ENCODE measurements around the gene CCDC197. TPM values are rescaled to one million over a fixed set of nuclear protein-coding genes. Genes with fewer than 3 reads are reported as not detected.

Gene CCDC197
- total RNA-seq, 2 experiments from 2014 or later = not detected

GRCh38 chr14:94058128-94058673 is 61.1 kb downstream of the CCDC197 start:
- peaks cover 82% of the 10 kb centered on the region for H3K36me3 Mint-ChIP-seq (ENCODE audit: low read depth)
- H3K27me3 Mint-ChIP-seq = no peaks in the 10 kb centered on the region
- no peak for ATAC-seq
- peak overlapping the region; percentile 44 for H3K27ac Mint-ChIP-seq
- H3K4me1 Mint-ChIP-seq (ENCODE audit: low read depth) = peaks cover 51% of the 10 kb centered on the region
- DNase-seq = no peak
- ChIA-PET POLR2A (interaction anchor here (1.3 to 6.7 kb wide), 6 partner anchors 9 to 29 kb away, joined by 3 to 34 read pairs (median 8); partner anchors contain the start of genes DDX24 and IFI27L1), CTCF (interaction anchor here (1.1 to 3.4 kb wide), 4 partner anchors 13 to 118 kb away, joined by 3 to 25 read pairs (median 6); no protein-coding TSS in a partner anchor)
- TF ChIP-seq, protein P1, sequence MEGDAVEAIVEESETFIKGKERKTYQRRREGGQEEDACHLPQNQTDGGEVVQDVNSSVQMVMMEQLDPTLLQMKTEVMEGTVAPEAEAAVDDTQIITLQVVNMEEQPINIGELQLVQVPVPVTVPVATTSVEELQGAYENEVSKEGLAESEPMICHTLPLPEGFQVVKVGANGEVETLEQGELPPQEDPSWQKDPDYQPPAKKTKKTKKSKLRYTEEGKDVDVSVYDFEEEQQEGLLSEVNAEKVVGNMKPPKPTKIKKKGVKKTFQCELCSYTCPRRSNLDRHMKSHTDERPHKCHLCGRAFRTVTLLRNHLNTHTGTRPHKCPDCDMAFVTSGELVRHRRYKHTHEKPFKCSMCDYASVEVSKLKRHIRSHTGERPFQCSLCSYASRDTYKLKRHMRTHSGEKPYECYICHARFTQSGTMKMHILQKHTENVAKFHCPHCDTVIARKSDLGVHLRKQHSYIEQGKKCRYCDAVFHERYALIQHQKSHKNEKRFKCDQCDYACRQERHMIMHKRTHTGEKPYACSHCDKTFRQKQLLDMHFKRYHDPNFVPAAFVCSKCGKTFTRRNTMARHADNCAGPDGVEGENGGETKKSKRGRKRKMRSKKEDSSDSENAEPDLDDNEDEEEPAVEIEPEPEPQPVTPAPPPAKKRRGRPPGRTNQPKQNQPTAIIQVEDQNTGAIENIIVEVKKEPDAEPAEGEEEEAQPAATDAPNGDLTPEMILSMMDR (IDR thresholded peaks at IDR 0.05) = no peak
- H3K9me3 Mint-ChIP-seq = no peaks in the 10 kb centered on the region
- intact Hi-C loops (cut with micrococcal nuclease) = no loop called here
- H3K4me3 Mint-ChIP-seq = no peak overlapping the region

Small RNA genes lying within 50 kb of the gene (microRNA-seq; reads per million reads assigned to microRNA genes)
- not detected for gene MIR4506 (ENCODE audit: borderline microRNAs expressed, borderline replicate concordance)

Other genes with a start within 250 kb of the CCDC197 start
- not detected for gene PRIMA1, start 208.8 kb upstream of the CCDC197 start, total RNA-seq
- gene FAM181A, start 70.0 kb upstream of the CCDC197 start, total RNA-seq = not detected
- gene ASB2, start 20.7 kb upstream of the CCDC197 start, total RNA-seq = 10 to 100 TPM; 11.7 to 12.7 TPM
- under 1 TPM; 0.25 to 0.29 TPM for gene OTUB2, start 29.0 kb downstream of the CCDC197 start, total RNA-seq
- 100 to 1,000 TPM; 272 to 275 TPM for gene DDX24, start 83.9 kb downstream of the CCDC197 start, total RNA-seq
- gene IFI27L1, start 84.0 kb downstream of the CCDC197 start, total RNA-seq = 10 to 100 TPM; 21.9 to 23.3 TPM
- gene IFI27, start 113.4 kb downstream of the CCDC197 start, total RNA-seq = 1 to 10 TPM in 1 of 2 experiments, under 1 TPM in 1; 0.86 to 4.1 TPM
- 10 to 100 TPM; 43.0 to 44.5 TPM for gene IFI27L2, start 132.3 kb downstream of the CCDC197 start, total RNA-seq
- gene PPP4R4, start 177.0 kb downstream of the CCDC197 start, total RNA-seq = 1 to 10 TPM in 1 of 2 experiments, under 1 TPM in 1; 0.63 to 1.2 TPM